ENCODE results near the gene DKC1.

The DKC1 gene

GRCh38 chrX:154737136-154737535, 25.5 kb upstream of the DKC1 start:
- Histone ChIP-seq H3K4me1 (ENCODE audit: control insufficient read depth, insufficient read depth, low read length, unreplicated experiment) (peaks cover 60% of the 10 kb centered on the region), H3K27me3 (ENCODE audit: insufficient read depth, low read length) (no peaks in the 10 kb centered on the region), H3K36me3 (ENCODE audit: insufficient read depth, low read length) (no peaks in the 10 kb centered on the region), H2AFZ (ENCODE audit: low read length, unreplicated experiment) (no peak overlapping the region), H3K79me2 (ENCODE audit: control insufficient read depth, insufficient read depth, low read length, unreplicated experiment) (peaks cover 4% of the 10 kb centered on the region), H3K27ac (ENCODE audit: low read depth, low read length) (peak overlapping the region; percentile 99), H3K4me3 (ENCODE audit: low read depth, low read length) (no peak overlapping the region)

GRCh38 chrX:154738011-154738738, 24.5 kb upstream of the DKC1 start:
- Histone ChIP-seq H2AFZ (ENCODE audit: low read length, unreplicated experiment) (no peak overlapping the region), H3K4me3 (ENCODE audit: low read depth, low read length) (peak overlapping the region; percentile 2; the same call in 1 of the 2 replicates), H3K27ac (ENCODE audit: low read depth, low read length) (peak overlapping the region; percentile 99)

GRCh38 chrX:154739952-154740465, 22.7 kb upstream of the DKC1 start:
- Histone ChIP-seq H2AFZ (ENCODE audit: low read length, unreplicated experiment) (no peak overlapping the region), H3K4me3 (ENCODE audit: low read depth, low read length) (no peak overlapping the region), H3K27me3 (ENCODE audit: insufficient read depth, low read length) (no peaks in the 10 kb centered on the region), H3K4me1 (ENCODE audit: control insufficient read depth, insufficient read depth, low read length, unreplicated experiment) (peaks cover 33% of the 10 kb centered on the region), H3K27ac (ENCODE audit: low read depth, low read length) (no peak overlapping the region), H3K79me2 (ENCODE audit: control insufficient read depth, insufficient read depth, low read length, unreplicated experiment) (peaks cover 4% of the 10 kb centered on the region), H3K36me3 (ENCODE audit: insufficient read depth, low read length) (no peaks in the 10 kb centered on the region)

More at GRCh38 chrX:154738011-154738738, 24.5 kb upstream of the DKC1 start:
- Histone ChIP-seq H3K79me2 (ENCODE audit: control insufficient read depth, insufficient read depth, low read length, unreplicated experiment) (peaks cover 4% of the 10 kb centered on the region), H3K36me3 (ENCODE audit: insufficient read depth, low read length) (no peaks in the 10 kb centered on the region), H3K27me3 (ENCODE audit: insufficient read depth, low read length) (no peaks in the 10 kb centered on the region), H3K4me1 (ENCODE audit: control insufficient read depth, insufficient read depth, low read length, unreplicated experiment) (peaks cover 50% of the 10 kb centered on the region)

GRCh38 chrX:154742613-154743012, 20.1 kb upstream of the DKC1 start:
- peaks cover 9% of the 10 kb centered on the region for H3K4me1 ChIP-seq (ENCODE audit: control insufficient read depth, insufficient read depth, low read length, unreplicated experiment)
- no peak overlapping the region for H3K27ac ChIP-seq (ENCODE audit: low read depth, low read length)
- H3K4me3 ChIP-seq (ENCODE audit: low read depth, low read length): no peak overlapping the region
- H3K79me2 ChIP-seq (ENCODE audit: control insufficient read depth, insufficient read depth, low read length, unreplicated experiment): no peaks in the 10 kb centered on the region
- H2AFZ ChIP-seq (ENCODE audit: low read length, unreplicated experiment): no peak overlapping the region
- no peaks in the 10 kb centered on the region for H3K36me3 ChIP-seq (ENCODE audit: insufficient read depth, low read length)
- H3K27me3 ChIP-seq (ENCODE audit: insufficient read depth, low read length): no peaks in the 10 kb centered on the region

GRCh38 chrX:154748712-154749339, 13.8 kb upstream of the DKC1 start:
- no peaks in the 10 kb centered on the region for H3K36me3 ChIP-seq (ENCODE audit: insufficient read depth, low read length)
- peaks cover 11% of the 10 kb centered on the region for H3K4me1 ChIP-seq (ENCODE audit: control insufficient read depth, insufficient read depth, low read length, unreplicated experiment)
- H3K27ac ChIP-seq (ENCODE audit: low read depth, low read length): peak overlapping the region; percentile 29
- H3K79me2 ChIP-seq (ENCODE audit: control insufficient read depth, insufficient read depth, low read length, unreplicated experiment): peaks cover 4% of the 10 kb centered on the region
- H3K27me3 ChIP-seq (ENCODE audit: insufficient read depth, low read length): no peaks in the 10 kb centered on the region
- no peak overlapping the region for H2AFZ ChIP-seq (ENCODE audit: low read length, unreplicated experiment)
- H3K4me3 ChIP-seq (ENCODE audit: low read depth, low read length): no peak overlapping the region

GRCh38 chrX:154749856-154750255, 12.8 kb upstream of the DKC1 start:
- Histone ChIP-seq H3K36me3 (ENCODE audit: insufficient read depth, low read length) (no peaks in the 10 kb centered on the region), H2AFZ (ENCODE audit: low read length, unreplicated experiment) (peak overlapping the region; percentile 83), H3K27ac (ENCODE audit: low read depth, low read length) (peak overlapping the region; percentile 52; the same call in 1 of the 2 replicates), H3K27me3 (ENCODE audit: insufficient read depth, low read length) (no peaks in the 10 kb centered on the region), H3K4me3 (ENCODE audit: low read depth, low read length) (peak overlapping the region; percentile 94), H3K79me2 (ENCODE audit: control insufficient read depth, insufficient read depth, low read length, unreplicated experiment) (peaks cover 4% of the 10 kb centered on the region), H3K4me1 (ENCODE audit: control insufficient read depth, insufficient read depth, low read length, unreplicated experiment) (peaks cover 11% of the 10 kb centered on the region)

- H3K27me3 ChIP-seq (ENCODE audit: insufficient read depth, low read length): no peaks in the 10 kb centered on the region
- peak within 1 kb of the TSS; percentile 83 for H2AFZ ChIP-seq (ENCODE audit: low read length, unreplicated experiment)
- peaks cover 4% of the 10 kb centered on the region for H3K79me2 ChIP-seq (ENCODE audit: control insufficient read depth, insufficient read depth, low read length, unreplicated experiment)
- H3K36me3 ChIP-seq (ENCODE audit: insufficient read depth, low read length): no peaks in the 10 kb centered on the region
- peaks cover 11% of the 10 kb centered on the region for H3K4me1 ChIP-seq (ENCODE audit: control insufficient read depth, insufficient read depth, low read length, unreplicated experiment)
- H3K4me3 ChIP-seq (ENCODE audit: low read depth, low read length): peak within 1 kb of the TSS; percentile 94
- peak within 1 kb of the TSS; percentile 52 for H3K27ac ChIP-seq (ENCODE audit: low read depth, low read length)
Observed at GRCh38 chrX:154750301-154751202, 12.1 kb upstream of the DKC1 start, which contains the start of gene GAB3. Gene GAB3, minus strand, starts transcription at chrX:154751077. Its CDS starts 52 bp downstream, at chrX:154751025.

- Histone ChIP-seq H3K36me3 (ENCODE audit: insufficient read depth, low read length) (no peaks in the 10 kb centered on the region), H3K27me3 (ENCODE audit: insufficient read depth, low read length) (no peaks in the 10 kb centered on the region), H3K4me3 (ENCODE audit: low read depth, low read length) (no peak overlapping the region), H3K27ac (ENCODE audit: low read depth, low read length) (no peak overlapping the region), H3K4me1 (ENCODE audit: control insufficient read depth, insufficient read depth, low read length, unreplicated experiment) (peaks cover 11% of the 10 kb centered on the region), H3K79me2 (ENCODE audit: control insufficient read depth, insufficient read depth, low read length, unreplicated experiment) (peaks cover 4% of the 10 kb centered on the region), H2AFZ (ENCODE audit: low read length, unreplicated experiment) (no peak overlapping the region)
Observed at GRCh38 chrX:154751203-154751668, 11.4 kb upstream of the DKC1 start.

- no peaks in the 10 kb centered on the region for H3K36me3 ChIP-seq (ENCODE audit: insufficient read depth, low read length)
- H3K4me1 ChIP-seq (ENCODE audit: control insufficient read depth, insufficient read depth, low read length, unreplicated experiment): peaks cover 11% of the 10 kb centered on the region
- no peak overlapping the region for H2AFZ ChIP-seq (ENCODE audit: low read length, unreplicated experiment)
- H3K27me3 ChIP-seq (ENCODE audit: insufficient read depth, low read length): no peaks in the 10 kb centered on the region
- no peak overlapping the region for H3K4me3 ChIP-seq (ENCODE audit: low read depth, low read length)
- H3K27ac ChIP-seq (ENCODE audit: low read depth, low read length): no peak overlapping the region
- peaks cover 4% of the 10 kb centered on the region for H3K79me2 ChIP-seq (ENCODE audit: control insufficient read depth, insufficient read depth, low read length, unreplicated experiment)
Observed at GRCh38 chrX:154751669-154752271, 10.9 kb upstream of the DKC1 start.

GRCh38 chrX:154758696-154759095, 4.0 kb upstream of the DKC1 start:
- no peaks in the 10 kb centered on the region for H3K36me3 ChIP-seq (ENCODE audit: insufficient read depth, low read length)
- peaks cover 7% of the 10 kb centered on the region for H3K79me2 ChIP-seq (ENCODE audit: control insufficient read depth, insufficient read depth, low read length, unreplicated experiment)
- H2AFZ ChIP-seq (ENCODE audit: low read length, unreplicated experiment): no peak overlapping the region
- no peaks in the 10 kb centered on the region for H3K27me3 ChIP-seq (ENCODE audit: insufficient read depth, low read length)
- peaks cover 4% of the 10 kb centered on the region for H3K4me1 ChIP-seq (ENCODE audit: control insufficient read depth, insufficient read depth, low read length, unreplicated experiment)
- H3K4me3 ChIP-seq (ENCODE audit: low read depth, low read length): no peak overlapping the region
- no peak overlapping the region for H3K27ac ChIP-seq (ENCODE audit: low read depth, low read length)

All from ACC112 (cell line).